ENCODE data around the gene STAM2.

The STAM2 gene

GRCh38 chr2:152114366-152114765 is 61.2 kb downstream of the STAM2 start:
- TF ChIP-seq CEBPB (IDR thresholded peaks at IDR 0.05) (no peak), EP300 (IDR thresholded peaks at IDR 0.05; ENCODE audit: borderline replicate concordance) (no peak), EGR1 (IDR thresholded peaks at IDR 0.05) (no peak), ZBTB7A (IDR thresholded peaks at IDR 0.05; ENCODE audit: low read depth) (no peak), USF1 (IDR thresholded peaks at IDR 0.05) (no peak), RAD21 (IDR thresholded peaks at IDR 0.05; ENCODE audit: low read depth) (no peak), TAF1 (IDR thresholded peaks at IDR 0.05; ENCODE audit: low read depth) (no peak), TCF12 (IDR thresholded peaks at IDR 0.05; ENCODE audit: low read depth) (no peak), FOXM1 (IDR thresholded peaks at IDR 0.05; ENCODE audit: borderline replicate concordance, low read depth) (no peak), CREB1 (IDR thresholded peaks at IDR 0.05; ENCODE audit: low read depth) (no peak)

- TF ChIP-seq EGR1 (IDR thresholded peaks at IDR 0.05), result no peak
- no peak for TF ChIP-seq RAD21 (IDR thresholded peaks at IDR 0.05; ENCODE audit: low read depth)
These were observed 69.1 kb downstream of the STAM2 start for GRCh38 chr2:152106464-152106863.

- TF ChIP-seq FOXM1 (IDR thresholded peaks at IDR 0.05; ENCODE audit: borderline replicate concordance, low read depth) (no peak), CEBPB (IDR thresholded peaks at IDR 0.05) (no peak), ZBTB7A (IDR thresholded peaks at IDR 0.05; ENCODE audit: low read depth) (no peak), CREB1 (IDR thresholded peaks at IDR 0.05; ENCODE audit: low read depth) (no peak), EP300 (IDR thresholded peaks at IDR 0.05; ENCODE audit: borderline replicate concordance) (no peak), TEAD4 (IDR thresholded peaks at IDR 0.05) (no peak), NFIC (IDR thresholded peaks at IDR 0.05) (no peak), MAX (IDR thresholded peaks at IDR 0.05) (no peak), TCF12 (IDR thresholded peaks at IDR 0.05; ENCODE audit: low read depth) (no peak), REST (IDR thresholded peaks at IDR 0.05; ENCODE audit: low read depth) (no peak), TAF1 (IDR thresholded peaks at IDR 0.05; ENCODE audit: low read depth) (no peak), USF1 (IDR thresholded peaks at IDR 0.05) (no peak), YY1 (IDR thresholded peaks at IDR 0.05; ENCODE audit: low read depth) (no peak), RAD21 (IDR thresholded peaks at IDR 0.05; ENCODE audit: low read depth) (no peak), EGR1 (IDR thresholded peaks at IDR 0.05) (no peak)
These were observed 72.3 kb downstream of the STAM2 start for GRCh38 chr2:152103271-152103670.

- no peak for TF ChIP-seq NFIC (IDR thresholded peaks at IDR 0.05)
- TF ChIP-seq TEAD4 (IDR thresholded peaks at IDR 0.05), result no peak
- TF ChIP-seq CEBPB (IDR thresholded peaks at IDR 0.05), result no peak
- no peak for TF ChIP-seq REST (IDR thresholded peaks at IDR 0.05; ENCODE audit: low read depth)
- no peak for TF ChIP-seq ZBTB7A (IDR thresholded peaks at IDR 0.05; ENCODE audit: low read depth)
- TF ChIP-seq EGR1 (IDR thresholded peaks at IDR 0.05), result no peak
- no peak for TF ChIP-seq RAD21 (IDR thresholded peaks at IDR 0.05; ENCODE audit: low read depth)
- no peak for TF ChIP-seq USF1 (IDR thresholded peaks at IDR 0.05)
- TF ChIP-seq EP300 (IDR thresholded peaks at IDR 0.05; ENCODE audit: borderline replicate concordance), result no peak
- no peak for TF ChIP-seq MAX (IDR thresholded peaks at IDR 0.05)
- TF ChIP-seq CREB1 (IDR thresholded peaks at IDR 0.05; ENCODE audit: low read depth), result no peak
- no peak for TF ChIP-seq TAF1 (IDR thresholded peaks at IDR 0.05; ENCODE audit: low read depth)
- no peak for TF ChIP-seq TCF12 (IDR thresholded peaks at IDR 0.05; ENCODE audit: low read depth)
- no peak for TF ChIP-seq FOXM1 (IDR thresholded peaks at IDR 0.05; ENCODE audit: borderline replicate concordance, low read depth)
- TF ChIP-seq YY1 (IDR thresholded peaks at IDR 0.05; ENCODE audit: low read depth), result no peak
These were observed 74.6 kb downstream of the STAM2 start for GRCh38 chr2:152100961-152101360.

GRCh38 chr2:152099367-152100050 is 76.1 kb downstream of the STAM2 start:
- TF ChIP-seq REST (IDR thresholded peaks at IDR 0.05; ENCODE audit: low read depth), result no peak
- TF ChIP-seq CEBPB (IDR thresholded peaks at IDR 0.05), result no peak
